OCI-M2 (cell line): ENCODE data around the gene DIAPH1.

Experiments
- DNase-seq: peaks from one replicate; lab custom pipeline; 2025; ENCODE audit not compliant: unreplicated experiment; lab: John Stamatoyannopoulos, UW

Gene DIAPH1

GRCh38 chr5:141640051-141640415 lies 21.2 kb upstream of the DIAPH1 start:
- no peak for DNase-seq

GRCh38 chr5:141639357-141640050 lies 20.7 kb upstream of the DIAPH1 start:
- no peak for DNase-seq

- DNase-seq = no peak
These were observed 20.0 kb upstream of the DIAPH1 start for GRCh38 chr5:141638771-141639170.

GRCh38 chr5:141637767-141638419 lies 19.1 kb upstream of the DIAPH1 start:
- DNase-seq = no peak

GRCh38 chr5:141637123-141637766 lies 18.4 kb upstream of the DIAPH1 start:
- no peak for DNase-seq

- peak; percentile 23 for DNase-seq
These were observed 17.8 kb upstream of the DIAPH1 start, which contains the start of the genes HDAC3 and RELL2 for GRCh38 chr5:141636413-141637122. Gene HDAC3, minus strand, starts transcription at chr5:141636849. Its CDS starts 59 bp downstream, at chr5:141636790. Gene RELL2, plus strand, starts transcription at chr5:141636997. Its CDS starts 1,229 bp downstream, at chr5:141638226.

- no peak for DNase-seq
These were observed 17.3 kb upstream of the DIAPH1 start for GRCh38 chr5:141636106-141636412.

GRCh38 chr5:141635646-141636045 lies 16.8 kb upstream of the DIAPH1 start:
- DNase-seq = no peak

GRCh38 chr5:141634720-141635119 lies 15.9 kb upstream of the DIAPH1 start:
- DNase-seq = no peak

GRCh38 chr5:141633871-141634561 lies 15.2 kb upstream of the DIAPH1 start:
- DNase-seq = no peak

- no peak for DNase-seq
These were observed 13.8 kb upstream of the DIAPH1 start for GRCh38 chr5:141632650-141633049.

- DNase-seq = no peak
These were observed 11.9 kb upstream of the DIAPH1 start for GRCh38 chr5:141630570-141631140.

GRCh38 chr5:141628175-141628788 lies 9.5 kb upstream of the DIAPH1 start:
- no peak for DNase-seq

GRCh38 chr5:141623611-141624010 lies 4.8 kb upstream of the DIAPH1 start:
- DNase-seq = no peak

GRCh38 chr5:141623186-141623585 lies 4.4 kb upstream of the DIAPH1 start:
- no peak for DNase-seq

- DNase-seq = no peak
These were observed 583 bp downstream of the DIAPH1 start for GRCh38 chr5:141618030-141618803.

GRCh38 chr5:141617682-141618029 lies 1.1 kb downstream of the DIAPH1 start:
- DNase-seq = no peak

GRCh38 chr5:141617128-141617527 lies 1.7 kb downstream of the DIAPH1 start:
- no peak for DNase-seq

- DNase-seq = no peak
These were observed 2.6 kb downstream of the DIAPH1 start for GRCh38 chr5:141615991-141616720.
